SKM-1 (cell line): Measurements from ENCODE around the gene FXYD1.
"Not testable (repeated sequence)": the region's sequence is repeated elsewhere in the genome, so short reads cannot be mapped to it uniquely, and the experiment has no call there.

Source experiments
- DNase-seq: peaks from one replicate; lab custom pipeline; 2025; ENCODE audit not compliant: unreplicated experiment; lab: John Stamatoyannopoulos, UW

FXYD1 gene

GRCh38 chr19:35124098-35125060, 14.2 kb upstream of the FXYD1 start:
- DNase-seq: peak; percentile 68

GRCh38 chr19:35125270-35125717, 13.3 kb upstream of the FXYD1 start:
- no peak for DNase-seq

- DNase-seq: no peak
Observed at GRCh38 chr19:35125749-35126623, 12.6 kb upstream of the FXYD1 start.

- no peak for DNase-seq
Observed at GRCh38 chr19:35126624-35126959, 12.0 kb upstream of the FXYD1 start.

GRCh38 chr19:35127871-35128270, 10.8 kb upstream of the FXYD1 start:
- no peak for DNase-seq

GRCh38 chr19:35128398-35129057, 10.1 kb upstream of the FXYD1 start:
- DNase-seq: no peak

GRCh38 chr19:35129724-35130274, 8.8 kb upstream of the FXYD1 start:
- DNase-seq: not testable (repeated sequence)

- DNase-seq: no peak
Observed at GRCh38 chr19:35130761-35131720, 7.6 kb upstream of the FXYD1 start.

GRCh38 chr19:35132254-35132653, 6.4 kb upstream of the FXYD1 start:
- DNase-seq: no peak

- no peak for DNase-seq
Observed at GRCh38 chr19:35133826-35134225, 4.8 kb upstream of the FXYD1 start.

- no peak for DNase-seq
Observed at GRCh38 chr19:35134601-35135242, 3.9 kb upstream of the FXYD1 start, which contains the start of gene LGI4. LGI4 (minus strand) TSS chr19:35135059; CDS start chr19:35134680, 379 bp downstream.

GRCh38 chr19:35135389-35135909, 3.2 kb upstream of the FXYD1 start:
- peak; percentile 51 for DNase-seq

GRCh38 chr19:35136231-35136630, 2.4 kb upstream of the FXYD1 start:
- DNase-seq: no peak

GRCh38 chr19:35136977-35137702, 1.5 kb upstream of the FXYD1 start:
- DNase-seq: no peak

- DNase-seq: no peak
Observed at GRCh38 chr19:35140207-35140961, 1.8 kb downstream of the FXYD1 start.

GRCh38 chr19:35140962-35141836, 2.6 kb downstream of the FXYD1 start:
- DNase-seq: peak; percentile 72
